Measurements from ENCODE around the gene CEP85L. TPM values are rescaled to one million over a fixed set of nuclear protein-coding genes. Genes with fewer than 3 reads are reported as not detected.

The CEP85L gene
- total RNA-seq, 2 experiments from 2014 or later = 9.6 to 12.0 TPM

GRCh38 chr6:118645395-118645794 lies 6.0 kb downstream of the CEP85L start:
- no peak for TF ChIP-seq EZH2phosphoT487 (IDR thresholded peaks at IDR 0.05; ENCODE audit: borderline replicate concordance, low read depth, low read length)
- no peak for TF ChIP-seq CTCF (conservative IDR thresholded peaks at IDR 0.05; ENCODE audit: low read length)
- H2AFZ ChIP-seq (ENCODE audit: low read length) = no peak overlapping the region
- CTCF ChIA-PET (ENCODE audit: unreplicated experiment) = no interaction called here

GRCh38 chr6:118644007-118644406 lies 7.4 kb downstream of the CEP85L start:
- no peak overlapping the region for H3K4me2 ChIP-seq (ENCODE audit: low read length)
- H3K9me2 ChIP-seq (ENCODE audit: insufficient read depth, low read length) = no peaks in the 10 kb centered on the region
- H3K79me2 ChIP-seq (ENCODE audit: insufficient read depth, low read depth, low read length) = no peaks in the 10 kb centered on the region
- intact Hi-C loops (cut with micrococcal nuclease; ENCODE audit: unreplicated experiment) = no loop called here
- no peaks in the 10 kb centered on the region for H4K20me1 ChIP-seq (ENCODE audit: insufficient read depth, low read length)
- H3K36me3 ChIP-seq (ENCODE audit: insufficient read depth, low read length) = no peaks in the 10 kb centered on the region
- H3K4me3 ChIP-seq (ENCODE audit: low read depth, low read length, poor library complexity, severe bottlenecking) = no peak overlapping the region
- no peak overlapping the region for H3K27ac ChIP-seq (ENCODE audit: low read depth, low read length, poor library complexity, severe bottlenecking)
- H3K9me3 ChIP-seq (ENCODE audit: low read length) = no peaks in the 10 kb centered on the region
- TF ChIP-seq EZH2phosphoT487 (IDR thresholded peaks at IDR 0.05; ENCODE audit: borderline replicate concordance, low read depth, low read length) (no peak), CTCF (conservative IDR thresholded peaks at IDR 0.05; ENCODE audit: low read length) (no peak)
- ChIA-PET POLR2A (no interaction called here), CTCF (ENCODE audit: unreplicated experiment) (interaction anchor here (0.7 kb wide), 1 partner anchor 65 kb away, joined by 3 read pairs; no protein-coding TSS in a partner anchor)
- BruUV-seq (replicated peaks) = no TSS peak
- H3K4me1 ChIP-seq (ENCODE audit: insufficient read depth, low read length, poor library complexity, severe bottlenecking) = no peaks in the 10 kb centered on the region
- H2AFZ ChIP-seq (ENCODE audit: low read length) = no peak overlapping the region
- DNase-seq (ENCODE audit: low spot score) = no peak

More at GRCh38 chr6:118645395-118645794, 6.0 kb downstream of the CEP85L start:
- H3K9me3 ChIP-seq (ENCODE audit: low read length) = no peaks in the 10 kb centered on the region
- no peaks in the 10 kb centered on the region for H3K36me3 ChIP-seq (ENCODE audit: insufficient read depth, low read length)
- H4K20me1 ChIP-seq (ENCODE audit: insufficient read depth, low read length) = peaks cover 8% of the 10 kb centered on the region
- H3K27ac ChIP-seq (ENCODE audit: low read depth, low read length, poor library complexity, severe bottlenecking) = no peak overlapping the region
- intact Hi-C loops (cut with micrococcal nuclease; ENCODE audit: unreplicated experiment) = no loop called here
- POLR2A ChIA-PET = no interaction called here
- peaks cover 11% of the 10 kb centered on the region for H3K4me1 ChIP-seq (ENCODE audit: insufficient read depth, low read length, poor library complexity, severe bottlenecking)
- DNase-seq (ENCODE audit: low spot score) = no peak
- no peak overlapping the region for H3K4me2 ChIP-seq (ENCODE audit: low read length)
- no peaks in the 10 kb centered on the region for H3K79me2 ChIP-seq (ENCODE audit: insufficient read depth, low read depth, low read length)
- H3K9me2 ChIP-seq (ENCODE audit: insufficient read depth, low read length) = no peaks in the 10 kb centered on the region
- no TSS peak for BruUV-seq (replicated peaks)
- no peak overlapping the region for H3K4me3 ChIP-seq (ENCODE audit: low read depth, low read length, poor library complexity, severe bottlenecking)

GRCh38 chr6:118641042-118641441 lies 10.3 kb downstream of the CEP85L start:
- CTCF ChIA-PET (ENCODE audit: unreplicated experiment) = no interaction called here
- H3K9me3 ChIP-seq (ENCODE audit: low read length) = no peaks in the 10 kb centered on the region
- no peak overlapping the region for H2AFZ ChIP-seq (ENCODE audit: low read length)
- POLR2A ChIA-PET = interaction anchor here (0.6 kb wide), 2 partner anchors 46 to 514 kb away, joined by 3 to 4 read pairs; no protein-coding TSS in a partner anchor
- no peaks in the 10 kb centered on the region for H3K9me2 ChIP-seq (ENCODE audit: insufficient read depth, low read length)
- BruUV-seq (replicated peaks) = no TSS peak
- no peak for TF ChIP-seq EZH2phosphoT487 (IDR thresholded peaks at IDR 0.05; ENCODE audit: borderline replicate concordance, low read depth, low read length)
- no peak for TF ChIP-seq CTCF (conservative IDR thresholded peaks at IDR 0.05; ENCODE audit: low read length)
- H3K27ac ChIP-seq (ENCODE audit: low read depth, low read length, poor library complexity, severe bottlenecking) = no peak overlapping the region
- H3K79me2 ChIP-seq (ENCODE audit: insufficient read depth, low read depth, low read length) = no peaks in the 10 kb centered on the region; the same call in 1 of the 2 replicates
- no peak overlapping the region for H3K4me2 ChIP-seq (ENCODE audit: low read length)
- no peaks in the 10 kb centered on the region for H4K20me1 ChIP-seq (ENCODE audit: insufficient read depth, low read length)
- intact Hi-C loops (cut with micrococcal nuclease; ENCODE audit: unreplicated experiment) = no loop called here
- no peak overlapping the region for H3K4me3 ChIP-seq (ENCODE audit: low read depth, low read length, poor library complexity, severe bottlenecking)
- no peaks in the 10 kb centered on the region for H3K4me1 ChIP-seq (ENCODE audit: insufficient read depth, low read length, poor library complexity, severe bottlenecking)
- H3K36me3 ChIP-seq (ENCODE audit: insufficient read depth, low read length) = no peaks in the 10 kb centered on the region
- DNase-seq (ENCODE audit: low spot score) = no peak

All from OCI-LY7 (cell line).